ENCODE data around the gene GRK6.

GRCh38 chr5:177405805-177406204, 20.7 kb upstream of the GRK6 start:
- TF ChIP-seq CTCF (IDR thresholded peaks at IDR 0.05) (no peak), ZFX (IDR thresholded peaks at IDR 0.05; ENCODE audit: borderline replicate concordance) (no peak)

All from 22Rv1 (cell line).